Neutrophil (primary cell): ENCODE data around the gene LENG8.

ENCODE experiments used
- H3K27ac ChIP-seq: fragments of 200-600 bp; sonication (generic); 2 replicates; pipeline ENCODE4 v1.5.1; 2016; ENCODE audit warnings: mild to moderate bottlenecking, moderate library complexity
- H3K27me3 ChIP-seq: fragments of 200-600 bp; sonication (generic); 2 replicates; pipeline ENCODE4 v1.6.0; 2016; ENCODE audit warnings: mild to moderate bottlenecking
- H3K36me3 ChIP-seq: fragments of 200-600 bp; sonication (generic); 2 replicates; pipeline ENCODE4 v1.5.1; 2017
- H3K4me1 ChIP-seq, 2 experiments: fragments of 200-600 bp in 1 of 2; sonication (generic) in 1 of 2; 1 replicate in 1 of 2; 2 replicates in 1 of 2; pipeline versions ENCODE4 v1.5.1 to v1.6.1; 2013 to 2016; ENCODE audit warnings: low read depth in 1 of 2, low read length in 1 of 2, mild to moderate bottlenecking in 1 of 2, moderate library complexity in 1 of 2; ENCODE audit not compliant: control insufficient read depth in 1 of 2, insufficient read depth in 1 of 2
- H3K4me3 ChIP-seq, 2 experiments: fragments of 200-600 bp in 1 of 2; sonication (generic) in 1 of 2; 1 replicate in 1 of 2; 2 replicates in 1 of 2; pipeline ENCODE4 v1.5.1; 2013 to 2016; ENCODE audit warnings: low read depth in 1 of 2, low read length in 1 of 2, mild to moderate bottlenecking in 1 of 2, moderate library complexity in 1 of 2
- H3K9me3 ChIP-seq: fragments of 200-600 bp; sonication (generic); 2 replicates; pipeline ENCODE4 v1.5.1; 2016
- TF ChIP-seq, protein P1 (sequence below): fragments of 200-600 bp; sonication (generic); IDR thresholded peaks from 2 replicates; pipeline ENCODE4 v1.5.1; 2016; ENCODE audit warnings: antibody characterized with exemption

The LENG8 gene

DNA sequence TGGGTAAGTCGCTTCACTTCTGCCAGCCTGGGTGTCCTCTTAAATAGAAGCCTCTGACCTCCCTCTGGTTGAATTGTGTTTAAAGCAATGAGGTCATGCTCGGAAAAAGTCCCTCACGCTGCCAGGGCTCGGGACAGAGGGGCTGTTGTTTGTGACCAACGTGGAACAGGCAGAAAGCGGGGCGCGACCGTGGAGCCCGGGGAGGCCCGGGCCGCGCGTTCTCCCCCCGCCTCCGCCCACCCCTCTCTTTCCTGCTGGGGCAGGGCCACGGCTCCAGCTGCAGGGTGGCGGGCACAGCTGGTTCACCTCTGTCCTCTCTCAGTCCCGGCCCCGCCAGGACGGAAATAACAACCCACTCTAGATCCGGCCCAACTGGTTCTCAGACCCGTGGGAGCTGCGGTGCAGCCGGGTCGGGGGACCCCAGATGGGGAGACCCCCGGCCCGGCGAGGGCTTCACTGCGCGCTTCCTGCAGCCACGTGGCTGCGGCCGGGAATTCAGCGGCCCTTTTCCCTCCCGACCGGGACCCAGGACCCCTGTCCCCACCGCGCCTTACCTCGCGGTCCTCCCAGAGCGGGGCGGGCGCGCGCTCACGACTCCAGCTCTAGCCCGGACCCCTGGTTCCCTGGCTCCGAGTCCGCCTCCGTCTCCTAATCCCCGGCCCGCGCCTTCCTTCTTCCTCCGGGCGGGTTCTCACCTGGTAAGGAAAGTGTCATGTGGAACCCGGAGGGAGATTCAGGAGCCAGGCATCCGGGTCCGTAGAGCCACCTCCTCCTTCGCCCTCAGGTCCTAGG is 22.2 kb downstream of the LENG8 start:
- TF ChIP-seq, protein P1, sequence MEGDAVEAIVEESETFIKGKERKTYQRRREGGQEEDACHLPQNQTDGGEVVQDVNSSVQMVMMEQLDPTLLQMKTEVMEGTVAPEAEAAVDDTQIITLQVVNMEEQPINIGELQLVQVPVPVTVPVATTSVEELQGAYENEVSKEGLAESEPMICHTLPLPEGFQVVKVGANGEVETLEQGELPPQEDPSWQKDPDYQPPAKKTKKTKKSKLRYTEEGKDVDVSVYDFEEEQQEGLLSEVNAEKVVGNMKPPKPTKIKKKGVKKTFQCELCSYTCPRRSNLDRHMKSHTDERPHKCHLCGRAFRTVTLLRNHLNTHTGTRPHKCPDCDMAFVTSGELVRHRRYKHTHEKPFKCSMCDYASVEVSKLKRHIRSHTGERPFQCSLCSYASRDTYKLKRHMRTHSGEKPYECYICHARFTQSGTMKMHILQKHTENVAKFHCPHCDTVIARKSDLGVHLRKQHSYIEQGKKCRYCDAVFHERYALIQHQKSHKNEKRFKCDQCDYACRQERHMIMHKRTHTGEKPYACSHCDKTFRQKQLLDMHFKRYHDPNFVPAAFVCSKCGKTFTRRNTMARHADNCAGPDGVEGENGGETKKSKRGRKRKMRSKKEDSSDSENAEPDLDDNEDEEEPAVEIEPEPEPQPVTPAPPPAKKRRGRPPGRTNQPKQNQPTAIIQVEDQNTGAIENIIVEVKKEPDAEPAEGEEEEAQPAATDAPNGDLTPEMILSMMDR, result no peak
- no peaks in the 10 kb centered on the region for H3K36me3 ChIP-seq
- no peak overlapping the region for H3K27ac ChIP-seq
- no peaks in the 10 kb centered on the region for H3K9me3 ChIP-seq
- H3K27me3 ChIP-seq, result peaks cover 96% of the 10 kb centered on the region
- H3K4me3 ChIP-seq, result no peak overlapping the region
- H3K4me1 ChIP-seq, result no peaks in the 10 kb centered on the region

DNA sequence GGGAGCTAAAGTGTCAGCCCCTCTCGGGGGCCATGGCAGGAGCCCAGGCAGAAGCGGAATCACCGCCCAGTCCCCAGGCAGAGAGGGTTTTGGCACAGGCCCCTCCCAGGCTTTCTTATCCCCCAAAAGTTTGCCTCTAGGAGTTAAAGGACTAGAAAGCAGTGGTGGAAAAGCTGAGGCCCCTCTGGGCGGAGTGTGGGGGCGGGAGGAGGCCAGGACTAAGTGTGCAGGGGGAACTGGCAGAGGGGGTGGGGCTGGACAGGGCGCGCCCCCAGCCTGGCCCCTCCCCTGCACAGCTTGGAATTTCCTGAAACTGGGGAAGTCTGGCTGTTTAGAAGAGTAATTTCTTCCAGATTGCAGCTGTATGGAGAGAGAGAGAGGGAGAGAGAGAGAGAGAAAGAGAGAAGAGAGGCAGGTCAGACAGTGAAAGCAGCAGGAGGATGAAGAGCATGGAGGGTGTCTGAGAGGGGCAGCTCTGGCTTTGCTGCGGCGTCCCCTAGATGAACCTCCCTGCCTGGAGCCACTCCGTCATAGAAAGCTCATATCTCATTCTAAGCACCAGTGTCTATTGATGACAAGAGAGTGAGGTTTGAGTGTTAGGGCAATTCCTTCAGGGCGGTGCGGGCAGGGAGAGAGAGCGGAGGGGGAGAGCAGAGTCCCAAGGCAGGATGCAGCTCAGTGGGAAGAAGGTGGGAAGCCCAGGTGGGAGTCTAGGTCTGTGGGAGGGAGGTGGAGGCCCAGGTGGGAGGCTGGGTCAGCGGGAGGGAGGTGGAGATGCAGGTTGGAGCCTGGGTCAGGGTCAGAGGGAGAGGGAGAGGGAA is 24.3 kb downstream of the LENG8 start, which contains the start of gene CDC42EP5:
Gene CDC42EP5 (minus strand): TSS at position 226 of the 821 bp plus-strand sequence. CDS start 7,749 bp downstream, outside the sequence.
- H3K27ac ChIP-seq, result no peak within 1 kb of the TSS
- H3K4me1 ChIP-seq, result no peaks in the 10 kb centered on the region
- H3K27me3 ChIP-seq, result peaks cover 96% of the 10 kb centered on the region
- TF ChIP-seq, protein P1, result no peak
- H3K9me3 ChIP-seq, result no peaks in the 10 kb centered on the region
- H3K36me3 ChIP-seq, result no peaks in the 10 kb centered on the region
- H3K4me3 ChIP-seq, result no peak within 1 kb of the TSS

DNA sequence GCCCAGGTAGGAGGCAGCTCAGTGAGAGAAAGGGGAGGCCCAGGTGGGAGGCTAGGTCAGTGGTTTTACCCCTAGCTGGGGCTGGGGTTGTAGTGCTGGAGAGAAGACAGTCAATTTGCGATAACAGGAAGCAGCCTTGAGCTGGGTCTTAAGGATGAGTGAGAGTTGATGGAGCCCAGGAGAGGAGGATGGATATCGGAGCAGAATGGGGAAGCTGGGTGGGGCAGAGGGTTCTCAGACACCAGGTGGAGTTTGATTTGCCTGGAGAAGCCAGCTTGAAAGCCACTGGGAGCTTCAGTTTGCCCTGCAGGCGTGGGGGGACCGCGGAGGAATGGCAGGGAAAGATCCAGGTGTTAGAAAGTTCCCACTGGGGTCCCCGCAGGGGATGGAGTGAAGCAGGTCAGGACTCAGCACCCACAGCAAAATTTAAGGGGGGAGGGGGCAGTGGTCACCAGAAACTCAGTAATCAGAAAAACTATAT is 24.9 kb downstream of the LENG8 start:
- no peak overlapping the region for H3K27ac ChIP-seq
- no peaks in the 10 kb centered on the region for H3K9me3 ChIP-seq
- H3K27me3 ChIP-seq, result peaks cover 96% of the 10 kb centered on the region
- H3K36me3 ChIP-seq, result no peaks in the 10 kb centered on the region
- no peak overlapping the region for H3K4me3 ChIP-seq
- H3K4me1 ChIP-seq, result no peaks in the 10 kb centered on the region
- TF ChIP-seq, protein P1, result no peak

DNA sequence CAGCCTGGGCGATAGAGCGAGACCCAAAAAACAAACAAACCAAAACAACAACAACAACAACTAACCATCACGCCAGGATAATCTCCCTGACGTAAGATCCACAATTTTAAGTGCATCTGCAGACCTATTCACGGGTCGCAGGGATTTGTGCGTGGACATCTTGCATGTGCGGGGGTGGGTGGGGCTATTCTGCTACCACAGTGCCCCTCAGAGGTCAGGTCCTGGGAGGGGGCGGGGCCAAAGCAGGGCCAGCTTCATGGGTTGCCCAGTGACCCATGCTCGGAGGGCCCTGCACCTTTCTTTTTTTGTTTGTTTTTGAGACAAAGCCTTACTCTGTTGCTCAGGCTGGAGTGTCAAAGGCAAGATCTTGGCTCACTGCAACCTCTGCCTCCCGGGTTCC is 26.7 kb downstream of the LENG8 start:
- TF ChIP-seq, protein P1, result no peak
- no peaks in the 10 kb centered on the region for H3K36me3 ChIP-seq
- no peaks in the 10 kb centered on the region for H3K9me3 ChIP-seq
- H3K4me1 ChIP-seq, result peaks cover 12 to 13% of the 10 kb centered on the region in 2 experiments
- H3K27ac ChIP-seq, result no peak overlapping the region
- H3K4me3 ChIP-seq, result no peak overlapping the region
- H3K27me3 ChIP-seq, result peaks cover 86% of the 10 kb centered on the region

DNA sequence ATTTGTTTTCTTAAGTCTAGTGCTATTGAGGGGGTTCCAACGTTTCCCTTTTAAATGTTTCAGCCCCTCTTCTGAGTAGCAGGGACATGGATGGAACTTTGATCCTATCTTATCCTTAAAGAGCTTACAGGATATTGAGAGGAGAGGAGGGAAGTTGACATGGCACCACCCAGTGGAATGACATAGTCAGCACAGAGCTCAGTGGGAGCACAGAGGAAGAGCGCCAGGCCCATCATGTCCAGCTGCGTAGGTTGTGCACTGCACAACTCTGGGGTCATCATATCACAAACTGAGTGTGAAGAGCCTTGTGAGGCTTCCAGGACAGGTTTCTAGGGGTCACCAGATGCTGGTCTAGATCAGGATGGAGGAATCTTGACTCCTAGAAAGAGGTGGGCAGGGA is 28.7 kb downstream of the LENG8 start:
- Histone ChIP-seq H3K4me1 (peaks cover 17% of the 10 kb centered on the region in 2 experiments), H3K4me3 (no peak overlapping the region), H3K36me3 (no peaks in the 10 kb centered on the region), H3K9me3 (no peaks in the 10 kb centered on the region), H3K27ac (no peak overlapping the region), H3K27me3 (peaks cover 78% of the 10 kb centered on the region)
- TF ChIP-seq, protein P1, result no peak
